H9 (cell line): Measurements from ENCODE around the gene EEF1AKMT2. TPM values are rescaled to one million over a fixed set of nuclear protein-coding genes. Genes with fewer than 3 reads are reported as not detected.
A peak's percentile ranks its signal among the peaks of the same experiment; 100 is the strongest.

Experiments used
- DNase-seq: peaks from one replicate; pipeline ENCODE4 v3.0.0-alpha.2; 2017
- H2AFZ ChIP-seq: one replicate; pipeline ENCODE4 v1.6.1; 2013; ENCODE audit warnings: mild to moderate bottlenecking, low read length, control low read depth, moderate library complexity
- H2AK5ac ChIP-seq: 2 replicates; pipeline ENCODE4 v1.6.1; 2013; ENCODE audit warnings: low read length, control low read depth, mixed read lengths; ENCODE audit not compliant: insufficient read length
- H2BK120ac ChIP-seq: one replicate; pipeline ENCODE4 v1.6.1; 2013; ENCODE audit warnings: low read depth, mild to moderate bottlenecking, low read length, control low read depth, inconsistent platforms; ENCODE audit not compliant: poor library complexity, severe bottlenecking
- H2BK12ac ChIP-seq: 2 replicates; pipeline ENCODE4 v1.6.1; 2013; ENCODE audit warnings: low read length, control low read depth, mixed read lengths, low read depth; ENCODE audit not compliant: insufficient read length
- H2BK15ac ChIP-seq: 2 replicates; pipeline ENCODE4 v1.6.1; 2013; ENCODE audit warnings: low read depth, low read length, control low read depth
- H2BK20ac ChIP-seq: one replicate; pipeline ENCODE4 v1.6.1; 2013; ENCODE audit warnings: low read depth, mild to moderate bottlenecking, low read length, control low read depth, inconsistent platforms; ENCODE audit not compliant: poor library complexity, severe bottlenecking
- H2BK5ac ChIP-seq: 2 replicates; pipeline ENCODE4 v1.6.1; 2013; ENCODE audit warnings: low read length, control low read depth, mixed read lengths; ENCODE audit not compliant: insufficient read length
- H3K14ac ChIP-seq: 2 replicates; pipeline ENCODE4 v1.6.1; 2013; ENCODE audit warnings: low read length, control low read depth; ENCODE audit not compliant: insufficient read depth
- H3K18ac ChIP-seq: 2 replicates; pipeline ENCODE4 v1.6.1; 2013; ENCODE audit warnings: low read depth, mild to moderate bottlenecking, mixed read lengths, low read length, control low read depth; ENCODE audit not compliant: insufficient read length
- H3K23ac ChIP-seq: 2 replicates; pipeline ENCODE4 v1.6.1; 2013; ENCODE audit warnings: low read length, control low read depth, mixed read lengths, low read depth; ENCODE audit not compliant: insufficient read length
- H3K23me2 ChIP-seq: 2 replicates; pipeline ENCODE4 v1.6.1; 2013; ENCODE audit warnings: low read depth, mild to moderate bottlenecking, mixed read lengths, low read length, control low read depth; ENCODE audit not compliant: insufficient read length, poor library complexity, severe bottlenecking
- H3K27ac ChIP-seq: 2 replicates; pipeline ENCODE4 v1.5.1; 2013; ENCODE audit warnings: low read length, control low read depth, mixed read lengths, low read depth; ENCODE audit not compliant: insufficient read length
- H3K27me3 ChIP-seq: 2 replicates; pipeline ENCODE4 v1.6.1; 2013; ENCODE audit warnings: low read length, control low read depth, inconsistent platforms; ENCODE audit not compliant: insufficient read depth
- H3K4ac ChIP-seq: 2 replicates; pipeline ENCODE4 v1.6.1; 2013; ENCODE audit warnings: low read depth, mild to moderate bottlenecking, control low read depth, inconsistent platforms, low read length, moderate library complexity
- H3K4me1 ChIP-seq: 2 replicates; pipeline ENCODE4 v1.6.1; 2013; ENCODE audit warnings: low read length, control low read depth, inconsistent platforms; ENCODE audit not compliant: insufficient read depth
- H3K4me2 ChIP-seq: 2 replicates; pipeline ENCODE4 v1.6.1; 2013; ENCODE audit warnings: low read length, control low read depth, mixed read lengths; ENCODE audit not compliant: insufficient read length, insufficient read depth
- H3K56ac ChIP-seq: 2 replicates; pipeline ENCODE4 v1.6.1; 2013; ENCODE audit warnings: low read depth, mild to moderate bottlenecking, mixed read lengths, low read length, control low read depth; ENCODE audit not compliant: insufficient read length
- H3K79me1 ChIP-seq: 2 replicates; pipeline ENCODE4 v1.6.1; 2013; ENCODE audit warnings: low read depth, mild to moderate bottlenecking, moderate library complexity, low read length, control low read depth, inconsistent platforms; ENCODE audit not compliant: insufficient read depth, poor library complexity, severe bottlenecking
- H3K79me2 ChIP-seq: 2 replicates; pipeline ENCODE4 v1.6.1; 2013; ENCODE audit warnings: low read length, control low read depth, inconsistent platforms; ENCODE audit not compliant: insufficient read depth
- H3K9ac ChIP-seq: 2 replicates; pipeline ENCODE4 v1.6.1; 2013; ENCODE audit warnings: low read length, control low read depth, mixed read lengths; ENCODE audit not compliant: insufficient read length; ENCODE audit errors: extremely low read depth
- H3K9me3 ChIP-seq: one replicate; pipeline ENCODE4 v1.6.1; 2013; ENCODE audit warnings: low read depth, low read length, inconsistent platforms; ENCODE audit not compliant: control insufficient read depth
- H3T11ph ChIP-seq: one replicate; pipeline ENCODE4 v1.6.1; 2013; ENCODE audit warnings: mild to moderate bottlenecking, low read length, control low read depth, inconsistent platforms
- H4K20me1 ChIP-seq: one replicate; pipeline ENCODE4 v1.6.1; 2013; ENCODE audit not compliant: control insufficient read depth, insufficient read length, insufficient read depth
- H4K5ac ChIP-seq: 2 replicates; pipeline ENCODE4 v1.6.1; 2013; ENCODE audit warnings: low read depth, mild to moderate bottlenecking, mixed read lengths, low read length, control low read depth; ENCODE audit not compliant: insufficient read length
- H4K8ac ChIP-seq: replicated peaks from 2 replicates; pipeline ENCODE4 v1.6.1; 2013; ENCODE audit warnings: low read length, control low read depth, mixed read lengths, low read depth; ENCODE audit not compliant: insufficient read length
- H4K91ac ChIP-seq: 2 replicates; pipeline ENCODE4 v1.6.1; 2013; ENCODE audit warnings: low read depth, mild to moderate bottlenecking, moderate library complexity, mixed read lengths, low read length, control low read depth; ENCODE audit not compliant: insufficient read length
- H3K27ac Mint-ChIP-seq, 3 experiments: 2 replicates in 2 of 3; 3 replicates in 1 of 3; pipeline ENCODE4 v1.8.0; 2020 to 2021; ENCODE audit warnings: mixed read lengths in 3 of 3, mild to moderate bottlenecking in 1 of 3, moderate library complexity in 1 of 3
- H3K27me3 Mint-ChIP-seq: 2 replicates; pipeline ENCODE4 v1.8.0; 2021; ENCODE audit warnings: low read depth, mild to moderate bottlenecking, moderate library complexity, mixed read lengths
- H3K36me3 Mint-ChIP-seq, 3 experiments: 2 replicates in 2 of 3; 3 replicates in 1 of 3; pipeline ENCODE4 v1.8.0; 2020 to 2021; ENCODE audit warnings: low read depth in 3 of 3, mixed read lengths in 3 of 3; ENCODE audit not compliant: insufficient read depth in 1 of 3
- H3K4me1 Mint-ChIP-seq, 2 experiments: 2 replicates each; pipeline ENCODE4 v1.8.0; 2020; ENCODE audit warnings: mixed read lengths in 2 of 2
- H3K4me3 Mint-ChIP-seq, 2 experiments: 2 replicates in 1 of 2; 3 replicates in 1 of 2; pipeline ENCODE4 v1.8.0; 2020 to 2021; ENCODE audit warnings: mild to moderate bottlenecking in 2 of 2, mixed read lengths in 2 of 2, moderate library complexity in 1 of 2
- H3K9me3 Mint-ChIP-seq, 2 experiments: 2 replicates in 1 of 2; 3 replicates in 1 of 2; pipeline ENCODE4 v1.8.0; 2020; ENCODE audit warnings: mild to moderate bottlenecking in 2 of 2, mixed read lengths in 2 of 2, moderate library complexity in 1 of 2
- WGBS: extraction: QIAGEN DNeasy Blood & Tissue Kit; methylation state at CpG from one replicate; pipeline ENCODE4 v1.1.7; 2013; ENCODE audit warnings: missing lambda C conversion rate, low lambda C conversion rate, mixed read lengths; ENCODE audit not compliant: insufficient read length; ENCODE audit errors: extremely low coverage; 5-methylcytosine and 5-hydroxymethylcytosine counted together
- total RNA-seq: library from RNA; stranded (reverse); gene quantifications from 2 replicates; pipeline ENCODE4 v1.2.1, GENCODE V29; 2021
- TF ChIP-seq, protein P1 (sequence below): fragments of 200-600 bp; sonication (generic); conservative IDR thresholded peaks from 3 replicates; pipeline ENCODE4 v1.8.0; 2021; ENCODE audit warnings: antibody characterized with exemption, mild to moderate bottlenecking

Gene EEF1AKMT2
- total RNA-seq, 1 experiment from 2014 or later, result 19.0 TPM

DNA sequence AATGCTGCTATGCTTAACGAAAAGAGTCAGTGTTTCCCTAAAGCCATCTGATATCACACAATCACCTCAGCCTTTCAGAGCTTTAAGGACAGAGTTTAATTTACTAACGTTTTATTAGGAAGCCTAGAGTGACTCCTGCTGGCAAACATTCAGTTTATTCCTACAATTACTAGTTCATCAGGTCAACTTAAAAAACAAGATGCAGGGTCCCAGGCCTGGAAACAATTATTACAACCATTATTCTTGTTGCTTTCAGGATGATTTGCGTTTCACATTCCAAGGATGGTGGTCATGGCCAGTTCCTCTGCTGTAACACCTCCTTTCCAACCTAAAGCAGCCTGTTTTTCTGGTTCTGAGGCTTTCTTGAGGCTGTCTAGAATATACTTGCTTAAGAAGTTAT lies 46.0 kb downstream of the EEF1AKMT2 start:
- H3K4me1 Mint-ChIP-seq, result peaks cover 31% of the 10 kb centered on the region in 2 experiments
- Histone ChIP-seq H2BK20ac (no peak overlapping the region), H3K27me3 (peaks cover 6% of the 10 kb centered on the region; the same call in 1 of the 2 replicates), H2BK12ac (no peak overlapping the region), H4K91ac (no peak overlapping the region), H4K20me1 (no peaks in the 10 kb centered on the region), H3K23ac (no peak overlapping the region), H2BK5ac (no peak overlapping the region), H2AFZ (no peak overlapping the region), H3K9me3 (no peaks in the 10 kb centered on the region), H3K14ac (no peak overlapping the region), H4K8ac (no peak overlapping the region), H2BK120ac (no peak overlapping the region), H3K4me2 (no peak overlapping the region), H2AK5ac (no peak overlapping the region), H4K5ac (no peak overlapping the region), H3K79me2 (no peaks in the 10 kb centered on the region), H3K56ac (no peak overlapping the region), H3K27ac (no peak overlapping the region), H3K9ac (no peak overlapping the region), H3K23me2 (peaks cover 9% of the 10 kb centered on the region), H2BK15ac (no peak overlapping the region), H3K4me1 (peaks cover 9% of the 10 kb centered on the region; the same call in 1 of the 2 replicates), H3K18ac (no peak overlapping the region), H3K79me1 (no peaks in the 10 kb centered on the region), H3K4ac (no peak overlapping the region), H3T11ph (no peak overlapping the region)
- TF ChIP-seq, protein P1, sequence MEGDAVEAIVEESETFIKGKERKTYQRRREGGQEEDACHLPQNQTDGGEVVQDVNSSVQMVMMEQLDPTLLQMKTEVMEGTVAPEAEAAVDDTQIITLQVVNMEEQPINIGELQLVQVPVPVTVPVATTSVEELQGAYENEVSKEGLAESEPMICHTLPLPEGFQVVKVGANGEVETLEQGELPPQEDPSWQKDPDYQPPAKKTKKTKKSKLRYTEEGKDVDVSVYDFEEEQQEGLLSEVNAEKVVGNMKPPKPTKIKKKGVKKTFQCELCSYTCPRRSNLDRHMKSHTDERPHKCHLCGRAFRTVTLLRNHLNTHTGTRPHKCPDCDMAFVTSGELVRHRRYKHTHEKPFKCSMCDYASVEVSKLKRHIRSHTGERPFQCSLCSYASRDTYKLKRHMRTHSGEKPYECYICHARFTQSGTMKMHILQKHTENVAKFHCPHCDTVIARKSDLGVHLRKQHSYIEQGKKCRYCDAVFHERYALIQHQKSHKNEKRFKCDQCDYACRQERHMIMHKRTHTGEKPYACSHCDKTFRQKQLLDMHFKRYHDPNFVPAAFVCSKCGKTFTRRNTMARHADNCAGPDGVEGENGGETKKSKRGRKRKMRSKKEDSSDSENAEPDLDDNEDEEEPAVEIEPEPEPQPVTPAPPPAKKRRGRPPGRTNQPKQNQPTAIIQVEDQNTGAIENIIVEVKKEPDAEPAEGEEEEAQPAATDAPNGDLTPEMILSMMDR, result peak; percentile 50; the same call in 2 of the 3 replicates
- H3K36me3 Mint-ChIP-seq, result peaks cover 0 to 5% (median 3%) of the 10 kb centered on the region in 3 experiments
- H3K27me3 Mint-ChIP-seq, result peaks cover 29% of the 10 kb centered on the region
- no peak overlapping the region for H3K27ac Mint-ChIP-seq
- no peak for DNase-seq
- H3K9me3 Mint-ChIP-seq, result no peaks in the 10 kb centered on the region
- WGBS, result no CpG with 5 or more reads among the region's 3 CpGs
- no peak overlapping the region for H3K4me3 Mint-ChIP-seq
